Fibroblast of pulmonary artery (primary cell): ENCODE measurements around the gene DCTN4.

ENCODE experiments used
- DNase-seq: peaks from one replicate; pipeline ENCODE4 v3.0.0-alpha.2; 2010; ENCODE audit warnings: low read depth
- H3K4me3 ChIP-seq: replicated peaks from 2 replicates; pipeline ENCODE4 v1.5.1; 2011; ENCODE audit warnings: low read depth, mild to moderate bottlenecking, control low read depth, low read length, moderate library complexity
- CTCF ChIP-seq: IDR thresholded peaks from 2 replicates; pipeline ENCODE4 v1.5.1; 2011; ENCODE audit warnings: mild to moderate bottlenecking, control low read depth, low read length, inconsistent platforms; ENCODE audit errors: missing control alignments

The DCTN4 gene

DNA sequence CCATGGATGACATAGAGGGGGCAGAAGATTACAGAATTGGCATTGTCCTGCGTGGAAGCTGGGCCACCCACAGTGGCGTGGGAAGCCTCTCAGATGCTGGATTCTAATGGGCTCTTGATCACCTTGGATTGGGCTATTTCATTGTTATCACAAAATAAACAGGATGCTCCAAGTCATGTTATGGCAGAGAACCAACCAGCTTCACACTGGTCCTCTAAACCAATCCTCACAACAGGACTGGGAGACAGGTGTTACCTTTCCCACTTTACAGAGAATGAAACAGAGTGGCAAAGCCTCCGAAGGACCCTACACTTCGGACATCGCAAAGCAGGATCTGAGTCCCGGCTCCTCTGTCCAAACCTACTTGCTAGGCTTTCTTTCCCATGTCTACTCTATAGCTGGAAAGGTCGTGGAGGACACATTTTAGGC, 19.3 kb upstream of the DCTN4 start:
- TF ChIP-seq CTCF = no peak
- H3K4me3 ChIP-seq = peak overlapping the region; percentile 66
- peak; percentile 64 for DNase-seq

GRCh38 chr5:150777685-150778084, 18.9 kb upstream of the DCTN4 start:
- no peak for DNase-seq
- no peak for TF ChIP-seq CTCF
- peak overlapping the region; percentile 66 for H3K4me3 ChIP-seq

DNA sequence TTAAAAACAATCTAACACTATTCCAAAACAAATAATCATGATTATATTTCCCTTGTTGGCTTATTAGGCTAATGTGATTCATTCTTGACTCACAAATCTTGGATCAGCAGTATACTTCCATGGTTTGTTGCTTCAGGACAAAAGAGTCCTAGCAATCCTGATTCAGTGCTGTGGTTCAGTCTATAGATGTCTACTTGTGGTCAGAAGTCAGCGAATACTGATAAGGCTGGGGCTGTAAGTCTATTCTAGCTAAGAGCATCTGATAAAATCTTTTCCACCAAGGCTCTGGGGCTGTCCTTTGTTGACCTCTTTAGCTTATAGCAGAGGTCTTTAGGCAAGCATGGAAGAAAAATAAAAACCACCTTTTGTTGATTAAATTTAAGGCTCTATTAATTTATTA, 15.3 kb upstream of the DCTN4 start:
- no peak for TF ChIP-seq CTCF
- DNase-seq = peak; percentile 77
- no peak overlapping the region for H3K4me3 ChIP-seq

DNA sequence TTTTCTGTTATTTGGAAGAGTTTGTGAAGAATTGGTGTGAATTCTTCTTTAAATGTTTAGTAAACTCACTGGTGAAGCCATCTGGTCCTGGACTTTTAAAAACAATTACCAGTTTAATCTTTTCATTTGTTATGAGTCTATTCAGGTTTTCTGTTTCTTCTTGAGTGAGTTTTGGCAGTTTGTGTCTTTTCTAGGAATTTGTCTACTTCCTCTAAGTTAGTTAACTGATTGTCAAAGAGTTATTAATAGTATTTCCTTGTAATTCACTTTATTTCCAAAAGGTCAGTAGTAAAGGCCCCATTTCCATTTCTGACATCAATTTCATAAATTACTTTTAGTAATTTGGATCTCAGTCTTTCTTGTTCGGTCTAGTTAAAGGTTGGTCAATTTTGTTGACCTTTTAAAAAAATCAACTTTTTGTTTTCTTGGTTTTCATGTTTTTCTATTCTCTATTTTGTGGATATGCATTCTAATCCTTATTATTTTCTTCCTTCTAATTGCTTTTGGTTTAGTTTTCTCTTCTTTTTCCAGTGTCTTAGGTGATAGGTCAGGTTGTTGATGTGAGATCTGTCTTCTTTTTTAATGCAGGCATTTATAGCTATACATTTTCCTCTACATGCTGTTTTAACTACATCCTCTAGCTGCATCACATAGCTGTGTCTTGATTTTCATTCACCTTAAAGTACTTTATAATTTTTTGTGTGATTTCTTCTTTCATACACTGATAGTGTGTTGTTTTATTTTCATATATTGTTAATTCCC, 12.4 kb upstream of the DCTN4 start:
- no peak for DNase-seq
- no peak overlapping the region for H3K4me3 ChIP-seq
- TF ChIP-seq CTCF = no peak

DNA sequence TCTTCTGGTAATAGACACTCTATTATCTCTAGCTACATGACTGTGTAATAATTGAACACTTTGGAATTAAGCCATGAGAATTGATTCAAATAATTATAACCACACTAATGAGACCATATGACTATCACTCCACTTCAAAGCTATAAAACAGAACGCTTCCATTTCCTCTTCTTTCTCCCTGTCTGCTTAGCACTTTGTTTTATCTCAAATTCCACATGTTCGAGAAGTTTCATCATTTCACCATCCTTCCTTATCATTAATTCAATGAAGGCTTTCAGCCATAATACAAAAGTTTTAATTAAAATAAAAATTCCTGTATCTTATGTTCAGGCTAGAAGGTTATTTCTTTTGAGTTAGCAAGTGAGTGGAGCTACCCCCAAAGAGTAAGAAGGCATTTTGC, 7.4 kb upstream of the DCTN4 start:
- H3K4me3 ChIP-seq = no peak overlapping the region
- TF ChIP-seq CTCF = no peak
- no peak for DNase-seq

GRCh38 chr5:150765799-150766169, 7.0 kb upstream of the DCTN4 start:
- no peak for DNase-seq
- no peak overlapping the region for H3K4me3 ChIP-seq

More at GRCh38 chr5:150765799-150766169, 7.0 kb upstream of the DCTN4 start:
- no peak for TF ChIP-seq CTCF
